ENCODE measurements around the gene MCF2L.

GRCh38 chr13:113117335-113117872 is 148.4 kb downstream of the MCF2L start:
- no peak for TF ChIP-seq CTCF (IDR thresholded peaks at IDR 0.05)
- TF ChIP-seq POLR2AphosphoS5 (IDR thresholded peaks at IDR 0.05): no peak

Measured in transverse colon (tissue), 4 donors.